Measurements from ENCODE around the gene CEP41.
A peak's percentile ranks its signal among the peaks of the same experiment; 100 is the strongest.

CEP41 gene, protein sequence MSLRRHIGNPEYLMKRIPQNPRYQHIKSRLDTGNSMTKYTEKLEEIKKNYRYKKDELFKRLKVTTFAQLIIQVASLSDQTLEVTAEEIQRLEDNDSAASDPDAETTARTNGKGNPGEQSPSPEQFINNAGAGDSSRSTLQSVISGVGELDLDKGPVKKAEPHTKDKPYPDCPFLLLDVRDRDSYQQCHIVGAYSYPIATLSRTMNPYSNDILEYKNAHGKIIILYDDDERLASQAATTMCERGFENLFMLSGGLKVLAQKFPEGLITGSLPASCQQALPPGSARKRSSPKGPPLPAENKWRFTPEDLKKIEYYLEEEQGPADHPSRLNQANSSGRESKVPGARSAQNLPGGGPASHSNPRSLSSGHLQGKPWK

GRCh38 chr7:130440527-130441365 is at the start of gene CEP41:
TSS of gene CEP41 (minus strand) at chr7:130441016. CDS start at chr7:130440966, 50 bp downstream.
- peak; percentile 87 for DNase-seq (ENCODE audit: extremely low spot score, insufficient read length, low read depth)
- FAIRE-seq, result peak; percentile 92

- no peak for DNase-seq (ENCODE audit: extremely low spot score, insufficient read length, low read depth)
- FAIRE-seq, result no peak
Observed at GRCh38 chr7:130490311-130490791, 49.5 kb upstream of the CEP41 start.

GRCh38 chr7:130489140-130489983 is 48.5 kb upstream of the CEP41 start:
- FAIRE-seq (no peak), DNase-seq (ENCODE audit: extremely low spot score, insufficient read length, low read depth) (no peak)

DNA sequence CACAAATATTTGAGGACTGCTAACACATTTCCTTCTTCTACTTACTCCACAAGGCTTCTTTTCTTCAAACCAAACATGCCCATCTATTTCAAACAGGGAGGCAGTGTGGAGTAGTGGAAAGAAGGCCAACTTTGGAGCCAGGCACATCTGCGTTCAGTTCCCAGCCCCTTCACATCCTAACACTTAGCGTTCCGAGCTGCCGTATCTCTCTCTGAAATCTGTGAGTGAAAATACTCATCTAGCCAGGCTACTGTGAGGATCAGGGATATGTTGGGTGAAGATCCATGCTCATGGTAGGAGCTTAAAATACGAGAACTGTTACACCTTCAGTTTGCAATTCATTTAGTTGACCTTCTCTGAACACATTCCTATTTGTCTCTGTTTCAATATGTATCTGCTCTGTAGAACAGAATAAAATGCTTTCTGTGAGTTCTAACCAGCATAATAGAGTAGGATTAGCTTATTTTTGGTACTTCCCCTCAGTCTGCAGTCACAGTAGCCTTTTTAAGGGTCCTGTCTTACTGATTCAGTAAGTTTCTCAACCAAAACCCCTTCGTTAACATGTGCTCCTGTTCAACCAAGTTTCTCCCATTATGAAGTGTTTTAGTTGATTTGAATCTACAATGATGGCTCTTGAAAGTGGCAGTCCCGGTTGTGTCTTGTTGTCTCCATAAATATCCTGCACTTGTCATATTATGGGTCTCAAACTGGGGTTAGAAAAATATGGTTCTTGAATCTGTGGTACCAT is 47.8 kb upstream of the CEP41 start:
- DNase-seq (ENCODE audit: extremely low spot score, insufficient read length, low read depth) (no peak), FAIRE-seq (no peak)

DNA sequence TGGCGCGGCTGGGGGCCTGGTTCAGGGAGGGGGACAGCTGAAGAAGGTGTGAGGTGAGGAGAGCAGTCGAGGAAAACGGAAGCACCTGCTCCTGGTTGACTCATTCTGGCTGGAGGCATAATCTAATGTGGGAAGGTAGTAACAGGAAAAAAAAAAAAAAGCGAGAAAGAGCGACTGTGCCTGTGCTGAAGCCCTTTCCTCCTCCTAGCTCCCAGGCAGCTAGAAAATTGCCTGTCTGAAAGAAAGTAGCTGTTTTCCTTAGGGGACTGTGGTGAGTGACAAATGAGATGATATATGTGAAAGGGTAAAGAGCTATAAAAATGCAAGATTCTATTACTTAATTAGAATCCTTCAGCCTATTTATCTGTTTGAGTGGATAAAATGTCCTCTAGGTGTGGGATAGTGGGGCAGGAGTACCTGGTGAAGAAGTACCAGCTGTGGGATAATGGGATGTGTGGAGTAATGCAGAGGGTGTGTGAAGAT is 46.2 kb upstream of the CEP41 start:
- DNase-seq (ENCODE audit: extremely low spot score, insufficient read length, low read depth) (no peak), FAIRE-seq (no peak)

DNA sequence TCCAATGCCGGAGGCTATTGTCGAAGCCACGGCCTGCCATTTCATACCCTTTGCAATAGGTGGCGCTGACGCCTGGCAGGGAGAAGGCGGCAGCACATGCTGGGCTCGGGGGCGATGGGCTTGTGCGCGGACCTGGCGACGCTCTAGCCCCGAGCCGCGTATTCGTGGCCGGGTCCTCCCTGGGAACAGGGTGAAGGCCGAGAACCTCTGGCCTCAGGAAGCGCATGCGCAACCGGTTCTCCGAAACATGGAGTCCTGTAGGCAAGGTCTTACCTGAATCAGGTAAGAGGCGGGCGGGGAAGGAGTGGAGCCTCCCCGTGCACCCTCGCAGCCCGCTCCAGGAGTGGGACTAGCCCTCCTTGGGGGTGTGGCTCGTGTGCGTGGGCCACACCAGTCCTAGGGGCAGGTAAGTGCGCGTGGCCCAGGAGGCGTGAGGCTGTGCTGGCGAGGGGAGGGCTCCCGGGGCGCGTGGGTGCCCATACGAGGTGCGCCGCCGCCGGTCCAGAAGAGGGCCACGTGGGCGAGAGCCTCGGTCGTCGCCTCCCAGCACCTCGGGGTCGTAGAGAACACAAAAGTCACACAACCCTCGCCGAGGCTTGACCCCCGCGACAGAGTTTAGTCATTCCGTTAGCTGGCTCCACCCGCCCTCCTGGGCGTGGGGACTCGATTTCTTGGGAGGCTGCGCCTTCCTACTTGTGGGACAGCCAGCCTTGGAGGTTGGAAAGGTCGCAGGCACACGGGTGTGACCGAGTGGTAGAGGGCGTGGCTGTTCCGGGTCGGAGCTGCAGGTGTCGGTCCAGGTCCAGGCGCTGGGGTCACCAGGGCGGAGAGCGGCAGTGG is 45.5 kb upstream of the CEP41 start:
- FAIRE-seq, result peak; percentile 36
- DNase-seq (ENCODE audit: extremely low spot score, insufficient read length, low read depth), result no peak

DNA sequence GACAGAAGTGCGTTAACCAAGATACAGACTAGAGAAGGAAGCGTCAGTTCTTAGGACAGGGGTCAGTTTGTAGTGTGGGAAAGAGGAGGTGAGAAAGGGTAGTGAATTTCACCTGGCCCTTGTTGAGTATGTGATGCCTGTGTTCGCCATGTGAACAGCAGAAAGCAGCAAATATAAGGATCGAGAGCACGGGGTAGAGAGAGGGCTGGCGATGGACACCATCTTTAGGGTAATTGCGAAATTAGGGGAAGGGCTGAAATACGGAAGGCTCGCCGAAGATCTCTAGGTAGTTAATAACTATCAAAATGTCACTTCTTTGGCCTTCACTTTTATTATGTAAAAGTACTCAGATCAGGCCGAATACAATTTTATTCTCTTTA is 44.9 kb upstream of the CEP41 start:
- DNase-seq (ENCODE audit: extremely low spot score, insufficient read length, low read depth) (no peak), FAIRE-seq (no peak)

GRCh38 chr7:130483031-130483430 is 42.2 kb upstream of the CEP41 start:
- no peak for DNase-seq (ENCODE audit: extremely low spot score, insufficient read length, low read depth)

DNA sequence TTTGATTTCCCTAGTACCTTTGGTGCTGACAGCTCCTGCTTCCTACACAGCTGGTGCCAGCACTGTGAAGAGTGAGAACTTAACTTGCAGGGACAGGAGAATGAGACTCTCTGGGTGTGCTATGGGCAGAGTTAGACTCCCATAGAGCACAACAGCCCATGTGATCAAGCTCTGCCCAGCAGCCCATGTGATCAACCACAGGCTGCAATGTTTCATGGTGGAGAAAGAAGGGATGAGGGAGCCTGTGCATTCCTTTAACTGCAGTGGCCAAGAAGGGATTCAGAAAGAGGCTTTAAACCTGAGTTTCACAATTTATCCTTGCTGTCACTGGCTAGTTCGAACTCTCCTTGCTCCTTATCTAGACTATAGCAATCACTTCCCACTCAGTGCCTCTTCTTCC is 41.1 kb upstream of the CEP41 start:
- DNase-seq (ENCODE audit: extremely low spot score, insufficient read length, low read depth) (no peak), FAIRE-seq (no peak)

More at GRCh38 chr7:130483031-130483430, 42.2 kb upstream of the CEP41 start:
- no peak for FAIRE-seq

DNA sequence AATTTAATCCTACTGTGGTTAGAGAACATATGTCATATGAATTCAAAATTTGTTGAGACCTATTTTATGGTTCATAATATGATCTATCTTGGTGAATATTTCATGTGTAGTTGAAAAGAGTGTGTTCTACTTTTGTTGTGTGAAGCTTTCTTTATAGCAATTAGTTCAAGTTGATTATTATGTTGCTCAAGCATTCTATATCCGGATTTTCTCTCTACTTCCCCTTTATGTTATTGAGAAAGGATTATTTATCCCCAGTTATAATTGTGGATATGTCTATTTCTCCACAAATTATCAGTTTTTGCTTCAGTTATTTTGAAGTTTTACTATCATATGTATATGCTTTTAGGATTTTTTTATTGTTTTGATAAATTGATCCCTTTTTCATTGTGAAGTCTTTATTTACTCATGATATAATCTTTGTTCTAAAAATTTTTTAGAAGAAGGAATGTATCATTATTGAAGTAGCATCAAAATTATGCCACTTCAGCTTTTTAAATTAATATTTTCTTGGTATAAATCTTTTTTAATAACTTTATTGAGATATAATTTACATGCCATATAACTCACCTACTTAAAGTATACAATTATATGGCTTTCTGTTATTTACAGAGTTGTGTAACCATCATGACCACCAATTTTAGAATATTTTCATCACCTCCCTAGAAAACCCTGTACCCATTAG is 39.0 kb upstream of the CEP41 start:
- DNase-seq (ENCODE audit: extremely low spot score, insufficient read length, low read depth) (no peak), FAIRE-seq (no peak)

DNA sequence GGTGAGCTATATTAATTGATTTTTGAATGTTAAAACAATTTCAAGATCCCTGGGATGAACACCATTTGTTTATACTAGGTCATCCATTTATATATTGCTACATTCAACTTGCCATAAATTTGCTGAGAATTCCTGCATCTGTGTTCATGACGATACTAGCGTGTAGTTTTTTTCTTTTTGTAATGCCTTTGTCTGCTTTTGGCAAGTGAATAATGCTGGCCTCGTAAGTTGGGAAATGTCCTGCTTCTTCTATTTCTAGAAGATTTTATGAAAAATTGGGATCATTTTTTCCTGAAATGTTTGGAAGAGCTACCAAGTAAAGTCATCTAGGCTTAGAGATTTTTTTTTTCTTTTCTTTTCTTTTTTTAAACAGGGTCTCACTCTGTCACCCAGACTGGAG is 38.2 kb upstream of the CEP41 start:
- no peak for FAIRE-seq

GRCh38 chr7:130476297-130477150 is 35.7 kb upstream of the CEP41 start:
- no peak for DNase-seq (ENCODE audit: extremely low spot score, insufficient read length, low read depth)
- FAIRE-seq, result peak; percentile 70

More for the DNA sequence above, 38.2 kb upstream of the CEP41 start:
- DNase-seq (ENCODE audit: extremely low spot score, insufficient read length, low read depth), result no peak

DNA sequence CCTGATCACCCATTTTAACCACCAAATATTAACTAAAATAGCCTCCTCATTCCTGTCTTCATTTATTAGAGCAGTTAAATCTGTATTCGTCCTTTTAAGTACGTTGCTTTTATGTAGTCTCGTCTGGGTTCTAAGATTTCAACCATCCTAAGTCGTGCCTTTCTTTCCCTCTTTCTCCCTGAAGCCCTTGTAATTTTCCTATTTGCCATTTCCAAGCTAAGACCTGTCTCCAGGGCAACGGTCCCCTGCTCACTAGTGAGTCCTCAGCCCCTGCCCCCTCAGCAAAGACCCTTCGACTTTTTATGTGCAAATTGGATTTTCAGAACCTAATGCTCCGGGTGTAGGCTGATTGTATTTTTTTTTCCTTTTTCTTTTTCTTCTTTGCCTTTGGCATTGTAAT is 35.0 kb upstream of the CEP41 start:
- no peak for DNase-seq (ENCODE audit: extremely low spot score, insufficient read length, low read depth)
- FAIRE-seq, result no peak

GRCh38 chr7:130473876-130474275 is 33.1 kb upstream of the CEP41 start:
- FAIRE-seq (no peak), DNase-seq (ENCODE audit: extremely low spot score, insufficient read length, low read depth) (no peak)

DNA sequence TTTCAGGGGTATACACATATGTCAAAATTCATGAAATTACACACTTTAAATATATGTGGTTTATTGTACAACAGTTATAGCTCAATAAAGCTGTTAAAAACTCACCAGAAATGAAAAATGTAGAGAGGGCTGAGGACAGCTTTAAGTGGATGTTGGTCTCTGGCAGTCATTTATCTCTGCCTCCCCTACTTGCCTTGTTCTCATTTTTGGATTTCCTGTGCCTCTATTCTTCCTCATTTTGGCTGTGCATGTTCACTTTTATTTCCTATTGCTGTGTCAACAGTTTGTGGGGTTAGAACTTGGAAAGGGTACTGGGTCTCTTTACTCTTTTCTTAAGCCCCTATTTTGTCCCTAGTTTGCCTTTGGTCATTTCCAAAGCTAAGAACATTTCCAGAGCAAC is 32.5 kb upstream of the CEP41 start:
- DNase-seq (ENCODE audit: extremely low spot score, insufficient read length, low read depth) (no peak), FAIRE-seq (no peak)

GRCh38 chr7:130471974-130472373 is 31.2 kb upstream of the CEP41 start:
- FAIRE-seq (no peak), DNase-seq (ENCODE audit: extremely low spot score, insufficient read length, low read depth) (no peak)

- DNase-seq (ENCODE audit: extremely low spot score, insufficient read length, low read depth) (no peak), FAIRE-seq (no peak)
Observed at GRCh38 chr7:130468612-130469011, 27.8 kb upstream of the CEP41 start.
